NCI-H1930 (cell line): Measurements from ENCODE around the gene ADCK1.
"Not testable (repeated sequence)": the region's sequence is repeated elsewhere in the genome, so short reads cannot be mapped to it uniquely, and the experiment has no call there.

ENCODE experiments used
- DNase-seq, 2 experiments: peaks; one replicate each; lab custom pipeline; 2025; lab: John Stamatoyannopoulos, UW

ADCK1 gene

GRCh38 chr14:77903937-77904617 lies 104.2 kb downstream of the ADCK1 start:
- no peak for DNase-seq

- DNase-seq, result no peak
Measured at GRCh38 chr14:77906446-77906845, 106.5 kb downstream of the ADCK1 start.

GRCh38 chr14:77908847-77909246 lies 108.9 kb downstream of the ADCK1 start:
- DNase-seq, result no peak

- DNase-seq, result no peak
Measured at GRCh38 chr14:77909911-77910310, 110.0 kb downstream of the ADCK1 start.

- no peak for DNase-seq
Measured at GRCh38 chr14:77910506-77910905, 110.6 kb downstream of the ADCK1 start.

GRCh38 chr14:77911356-77911755 lies 111.4 kb downstream of the ADCK1 start:
- no peak for DNase-seq

- no peak for DNase-seq
Measured at GRCh38 chr14:77912754-77913556, 113.0 kb downstream of the ADCK1 start.

- DNase-seq, result no peak
Measured at GRCh38 chr14:77914073-77914721, 114.3 kb downstream of the ADCK1 start.

GRCh38 chr14:77915390-77915789 lies 115.5 kb downstream of the ADCK1 start:
- not testable (repeated sequence) for DNase-seq

- no peak for DNase-seq
Measured at GRCh38 chr14:77917491-77918201, 117.7 kb downstream of the ADCK1 start.

GRCh38 chr14:77918448-77918847 lies 118.5 kb downstream of the ADCK1 start:
- no peak for DNase-seq

- no peak for DNase-seq
Measured at GRCh38 chr14:77920312-77920711, 120.4 kb downstream of the ADCK1 start.

- no peak for DNase-seq
Measured at GRCh38 chr14:77921818-77922217, 121.9 kb downstream of the ADCK1 start.

GRCh38 chr14:77923131-77923936 lies 123.4 kb downstream of the ADCK1 start:
- DNase-seq, result no peak

GRCh38 chr14:77924141-77924948 lies 124.4 kb downstream of the ADCK1 start:
- no peak for DNase-seq

- DNase-seq, result no peak
Measured at GRCh38 chr14:77926942-77927341, 127.0 kb downstream of the ADCK1 start.

GRCh38 chr14:77931441-77931840 lies 131.5 kb downstream of the ADCK1 start:
- DNase-seq, result no peak

- DNase-seq, result no peak
Measured at GRCh38 chr14:77936138-77936639, 136.3 kb downstream of the ADCK1 start.

- DNase-seq, result no peak
Measured at GRCh38 chr14:77947372-77947771, 147.5 kb downstream of the ADCK1 start.

- no peak for DNase-seq
Measured at GRCh38 chr14:77950371-77951063, 150.6 kb downstream of the ADCK1 start.
